B cell (primary cell): ENCODE results near the gene EXOC6B. TPM values are rescaled to one million over a fixed set of nuclear protein-coding genes. Genes with fewer than 3 reads are reported as not detected.

Experiments used
- ATAC-seq: fragments of 200-7000 bp; cut with Tn5 transposase; one replicate; pipeline ENCODE4 v1.10.0; 2021; ENCODE audit warnings: low read depth, mild to moderate bottlenecking, moderate number of reproducible peaks, moderate library complexity
- CTCF ChIA-PET: fragments of 350-600 bp; sonication (Branson Sonifier 250); formaldehyde crosslinking; loops from one replicate; lab custom pipeline; 2021; ENCODE audit warnings: antibody characterized with exemption, inconsistent platforms; lab: Charles Lee
- POLR2A ChIA-PET: fragments of 350-600 bp; sonication (Branson Sonifier 250); formaldehyde crosslinking; loops from one replicate; lab custom pipeline; 2021; ENCODE audit warnings: antibody characterized with exemption; lab: Charles Lee
- DNase-seq: peaks from one replicate; pipeline ENCODE4 v3.0.0; 2013
- H2AFZ ChIP-seq: 2 replicates; pipeline ENCODE4 v1.6.1; 2012; ENCODE audit warnings: mild to moderate bottlenecking, low read depth, low read length; ENCODE audit not compliant: insufficient read depth, poor library complexity, severe bottlenecking
- H3K27ac ChIP-seq, 2 donors: 1 replicate in 1 of 2; 2 replicates in 1 of 2; pipeline ENCODE4 v1.5.1; 2012 to 2013; ENCODE audit warnings: low read length in 2 of 2, mild to moderate bottlenecking in 2 of 2, moderate library complexity in 1 of 2
- H3K27me3 ChIP-seq, 4 experiments: fragments of 200-600 bp in 1 of 4; sonication (generic) in 1 of 4; replicated peaks in 1 of 4; 1 replicate in 2 of 4; 2 replicates in 2 of 4; pipeline versions ENCODE4 v1.6.1 to v1.7.0; 2013 to 2016; ENCODE audit warnings: low read length in 3 of 4, mild to moderate bottlenecking in 2 of 4, mixed read lengths in 1 of 4, moderate library complexity in 1 of 4; ENCODE audit not compliant: insufficient read depth in 4 of 4, control insufficient read depth in 3 of 4; ENCODE audit errors: control extremely low read depth in 1 of 4
- H3K36me3 ChIP-seq, 2 experiments: replicated peaks in 1 of 2; 1 replicate in 1 of 2; 2 replicates in 1 of 2; pipeline versions ENCODE4 v1.6.1 to v1.7.1; 2013; ENCODE audit warnings: low read length in 1 of 2; ENCODE audit not compliant: insufficient read depth in 2 of 2, control insufficient read depth in 1 of 2; ENCODE audit errors: control extremely low read depth in 1 of 2, extremely low read depth in 1 of 2
- H3K4me1 ChIP-seq, 2 donors: fragments of 200-600 bp in 1 of 2; sonication (generic) in 1 of 2; 1 replicate in 1 of 2; 2 replicates in 1 of 2; pipeline versions ENCODE4 v1.5.1 to v1.6.1; 2013 to 2017; ENCODE audit warnings: low read length in 2 of 2; ENCODE audit not compliant: control insufficient read depth in 2 of 2, insufficient read depth in 2 of 2
- H3K4me2 ChIP-seq: replicated peaks from 2 replicates; pipeline ENCODE3; 2012; ENCODE audit warnings: mild to moderate bottlenecking, low read depth, low read length; ENCODE audit not compliant: poor library complexity, severe bottlenecking
- H3K4me3 ChIP-seq, 5 experiments: fragments of 200-600 bp in 1 of 5; sonication (generic) in 1 of 5; 1 replicate in 3 of 5; 2 replicates in 2 of 5; pipeline versions ENCODE4 v1.5.1 to v1.7.0; 2011 to 2016; ENCODE audit warnings: low read length in 4 of 5, mild to moderate bottlenecking in 4 of 5, low read depth in 2 of 5, control low read depth in 1 of 5, moderate library complexity in 1 of 5; ENCODE audit not compliant: insufficient read depth in 1 of 5; ENCODE audit errors: control extremely low read depth in 1 of 5, extremely low read depth in 1 of 5
- H3K79me2 ChIP-seq: fragments of 200-600 bp; sonication (generic); one replicate; pipeline ENCODE4 v1.6.0; 2016; ENCODE audit warnings: low read length; ENCODE audit not compliant: control insufficient read depth, insufficient read depth
- H3K9ac ChIP-seq: fragments of 200-600 bp; sonication (generic); 2 replicates; pipeline ENCODE4 v1.6.1; 2017; ENCODE audit warnings: mild to moderate bottlenecking, low read length, moderate library complexity
- H3K9me3 ChIP-seq, 3 donors: one replicate each; pipeline versions ENCODE4 v1.6.1 to v1.7.1; 2013; ENCODE audit warnings: low read length in 2 of 3; ENCODE audit not compliant: control insufficient read depth in 2 of 3, insufficient read depth in 1 of 3; ENCODE audit errors: control extremely low read depth in 1 of 3
- H4K20me1 ChIP-seq: 2 replicates; pipeline ENCODE4 v1.6.0; 2012; ENCODE audit warnings: mild to moderate bottlenecking, low read length; ENCODE audit not compliant: insufficient read depth, control insufficient read depth, poor library complexity, severe bottlenecking
- H3K27ac Mint-ChIP-seq: one replicate; pipeline ENCODE4 v1.8.0; 2021; ENCODE audit warnings: mixed read lengths
- H3K27me3 Mint-ChIP-seq: one replicate; pipeline ENCODE4 v1.8.0; 2021; ENCODE audit warnings: mixed read lengths
- H3K4me1 Mint-ChIP-seq: one replicate; pipeline ENCODE4 v1.8.0; 2021; ENCODE audit warnings: mixed read lengths
- H3K4me3 Mint-ChIP-seq: one replicate; pipeline ENCODE4 v1.8.0; 2021; ENCODE audit warnings: mixed read lengths
- H3K9me3 Mint-ChIP-seq: one replicate; pipeline ENCODE4 v1.8.0; 2022; ENCODE audit warnings: mixed read lengths; ENCODE audit not compliant: insufficient read depth
- EZH2 ChIP-seq: IDR thresholded peaks from 2 replicates; pipeline ENCODE4 v1.6.1; 2012; ENCODE audit warnings: borderline replicate concordance, low read depth, mild to moderate bottlenecking, moderate library complexity, low read length; ENCODE audit not compliant: insufficient read depth, poor library complexity, severe bottlenecking
- WGBS: methylation state at CpG from one replicate; pipeline ENCODE4 v1.1.5; 2013; ENCODE audit warnings: missing lambda C conversion rate; ENCODE audit not compliant: insufficient coverage; 5-methylcytosine and 5-hydroxymethylcytosine counted together
- intact Hi-C: fragments of 100-400 bp; cut with micrococcal nuclease; formaldehyde crosslinking; loops from one replicate; pipeline ENCODE4 v1.10.0; 2022
- polyA plus RNA-seq: library from polyadenylated mRNA; depleted of rRNA; stranded (reverse); fragments of >200 nt; gene quantifications from 2 replicates; pipeline ENCODE4 v1.2.3, GENCODE V29; 2012
- total RNA-seq, 2 donors: library from RNA; stranded (reverse); fragments of 120-200 nt in 1 of 2; gene quantifications; 1 replicate in 1 of 2; 2 replicates in 1 of 2; pipeline versions ENCODE4 v1.2.3 to v1.2.4, GENCODE V29; 2013 to 2022
- TF ChIP-seq, protein P1 (sequence below): fragments of 200-600 bp; IDR thresholded peaks from one replicate; pipeline ENCODE4 v1.8.0; 2022; ENCODE audit warnings: antibody characterized with exemption, mild to moderate bottlenecking

The EXOC6B gene
- total and polyA plus RNA-seq, 2 donors (not counting 1 experiment from before 2014, with no cell fraction given): 4.8 to 22.6 TPM

DNA sequence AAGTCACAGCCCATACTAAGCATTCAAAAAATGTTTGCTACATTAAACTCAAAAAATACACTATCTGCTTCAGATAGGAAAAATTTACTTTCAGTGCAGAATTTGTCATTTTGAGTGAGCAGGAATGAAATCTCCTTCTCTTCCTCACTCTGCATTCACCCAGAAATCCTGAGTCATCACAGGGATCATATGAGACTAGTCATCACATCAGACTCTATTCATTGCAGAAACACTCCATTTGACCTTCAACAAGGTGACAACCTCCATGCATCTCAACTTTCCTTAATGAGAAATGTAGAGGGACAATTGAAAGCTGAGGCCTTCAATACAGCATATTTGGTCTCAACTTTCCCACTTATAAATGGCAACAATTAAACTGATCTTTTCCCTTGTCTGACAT lies 547.8 kb downstream of the EXOC6B start:
- POLR2A ChIA-PET: no interaction called here

DNA sequence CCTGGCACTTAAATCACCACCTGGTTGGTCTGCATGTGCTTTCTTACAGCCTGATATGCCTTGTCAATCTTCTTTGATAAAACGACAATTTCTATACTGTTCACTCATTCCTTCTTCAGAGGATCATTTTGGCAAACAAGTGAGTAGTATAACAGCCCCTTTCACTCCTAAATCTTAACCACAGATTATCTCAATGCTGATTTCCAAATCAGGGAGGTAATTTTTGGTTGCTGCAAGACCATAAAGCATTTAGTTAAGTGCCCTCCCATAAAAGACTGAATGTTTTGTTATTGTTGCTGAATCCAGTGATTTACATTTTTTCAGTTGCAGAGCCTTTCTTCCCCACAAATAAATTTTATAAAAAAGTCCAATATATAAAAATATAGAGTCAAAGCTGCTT lies 549.0 kb downstream of the EXOC6B start:
- CTCF ChIA-PET: no interaction called here
- no peak overlapping the region for H3K4me3 Mint-ChIP-seq

More for the DNA sequence above, 547.8 kb downstream of the EXOC6B start:
- H3K4me1 Mint-ChIP-seq: no peaks in the 10 kb centered on the region
- H3K4me3 Mint-ChIP-seq: no peak overlapping the region
- CTCF ChIA-PET: no interaction called here
- no peak overlapping the region for H3K27ac Mint-ChIP-seq
- H3K4me1 ChIP-seq: no peaks in the 10 kb centered on the region
- DNase-seq: no peak
- ATAC-seq: no peak
- no peaks in the 10 kb centered on the region for H3K36me3 ChIP-seq
- TF ChIP-seq EZH2: no peak
- TF ChIP-seq, protein P1, sequence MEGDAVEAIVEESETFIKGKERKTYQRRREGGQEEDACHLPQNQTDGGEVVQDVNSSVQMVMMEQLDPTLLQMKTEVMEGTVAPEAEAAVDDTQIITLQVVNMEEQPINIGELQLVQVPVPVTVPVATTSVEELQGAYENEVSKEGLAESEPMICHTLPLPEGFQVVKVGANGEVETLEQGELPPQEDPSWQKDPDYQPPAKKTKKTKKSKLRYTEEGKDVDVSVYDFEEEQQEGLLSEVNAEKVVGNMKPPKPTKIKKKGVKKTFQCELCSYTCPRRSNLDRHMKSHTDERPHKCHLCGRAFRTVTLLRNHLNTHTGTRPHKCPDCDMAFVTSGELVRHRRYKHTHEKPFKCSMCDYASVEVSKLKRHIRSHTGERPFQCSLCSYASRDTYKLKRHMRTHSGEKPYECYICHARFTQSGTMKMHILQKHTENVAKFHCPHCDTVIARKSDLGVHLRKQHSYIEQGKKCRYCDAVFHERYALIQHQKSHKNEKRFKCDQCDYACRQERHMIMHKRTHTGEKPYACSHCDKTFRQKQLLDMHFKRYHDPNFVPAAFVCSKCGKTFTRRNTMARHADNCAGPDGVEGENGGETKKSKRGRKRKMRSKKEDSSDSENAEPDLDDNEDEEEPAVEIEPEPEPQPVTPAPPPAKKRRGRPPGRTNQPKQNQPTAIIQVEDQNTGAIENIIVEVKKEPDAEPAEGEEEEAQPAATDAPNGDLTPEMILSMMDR: no peak
- H2AFZ ChIP-seq: no peak overlapping the region
- H3K4me3 ChIP-seq: no peak overlapping the region
- H3K9ac ChIP-seq: no peak overlapping the region
- no peaks in the 10 kb centered on the region for H4K20me1 ChIP-seq
- no peaks in the 10 kb centered on the region for H3K9me3 ChIP-seq
- H3K9me3 Mint-ChIP-seq: no peaks in the 10 kb centered on the region
- no peaks in the 10 kb centered on the region for H3K27me3 ChIP-seq
- no peak overlapping the region for H3K27ac ChIP-seq
- H3K79me2 ChIP-seq: no peaks in the 10 kb centered on the region
- no peak overlapping the region for H3K4me2 ChIP-seq
- intact Hi-C loops: no loop called here
- H3K27me3 Mint-ChIP-seq: peaks cover under 1% of the 10 kb centered on the region

More for the DNA sequence above, 549.0 kb downstream of the EXOC6B start:
- intact Hi-C loops: no loop called here
- Histone ChIP-seq H3K9ac (no peak overlapping the region), H4K20me1 (no peaks in the 10 kb centered on the region), H3K27me3 (no peaks in the 10 kb centered on the region), H3K79me2 (no peaks in the 10 kb centered on the region), H3K9me3 (no peaks in the 10 kb centered on the region), H3K27ac (no peak overlapping the region), H3K36me3 (no peaks in the 10 kb centered on the region), H3K4me1 (no peaks in the 10 kb centered on the region), H3K4me2 (no peak overlapping the region), H2AFZ (no peak overlapping the region), H3K4me3 (no peak overlapping the region)
- TF ChIP-seq EZH2: no peak
- DNase-seq: no peak
- no CpG with 5 or more reads among the region's 1 CpG for WGBS
- POLR2A ChIA-PET: no interaction called here
- Mint-ChIP-seq H3K27ac (no peak overlapping the region), H3K4me1 (no peaks in the 10 kb centered on the region), H3K27me3 (no peaks in the 10 kb centered on the region), H3K9me3 (no peaks in the 10 kb centered on the region)
- ATAC-seq: no peak
